HCT116 (cell line): Measurements from ENCODE around the gene FLRT1. TPM values are rescaled to one million over a fixed set of nuclear protein-coding genes. Genes with fewer than 3 reads are reported as not detected.

Experiments
- ATAC-seq: fragments of 200-7000 bp; cut with Tn5 transposase; 2 replicates; pipeline ENCODE4 v1.9.1; 2020; ENCODE audit warnings: mild to moderate bottlenecking, moderate library complexity
- BruUV-seq: library from RNA; stranded (reverse); fragments of 400-500 nt; replicated peaks from 2 replicates; lab custom pipeline; 2021; lab: Mats Ljungman, UMichigan
- CTCF ChIA-PET: fragments of 300-600 bp; sonication (Branson Sonifier 250); formaldehyde crosslinking; loops from one replicate; lab custom pipeline; 2021; ENCODE audit warnings: antibody characterized with exemption; lab: Charles Lee
- POLR2A ChIA-PET: fragments of 300-600, 350-600 bp; sonication (Branson Sonifier 250); formaldehyde crosslinking; loops from one replicate; lab custom pipeline; 2021; ENCODE audit warnings: antibody characterized with exemption; lab: Charles Lee
- RAD21 ChIA-PET, 2 experiments: fragments of 300-600 bp; sonication (Branson Sonifier 250); formaldehyde crosslinking; loops; one replicate each; lab custom pipeline; 2023; ENCODE audit warnings: low total read pairs in 2 of 2; ENCODE audit not compliant: uncharacterized antibody in 2 of 2, unreplicated experiment in 2 of 2, low non-redundant PET in 1 of 2; lab: Charles Lee
- DNase-seq: peaks from one replicate; pipeline ENCODE4 v3.0.0-alpha.2; 2010; ENCODE audit warnings: low read depth, low spot score
- H2AFZ ChIP-seq: fragments of 200-600 bp; shearing (Covaris generic), sonication (generic); 2 replicates; pipeline ENCODE4 v1.6.1; 2017; ENCODE audit warnings: low read depth, mixed run types, mixed read lengths, antibody characterized with exemption, low read length; ENCODE audit not compliant: poor library complexity, severe bottlenecking
- H3K27ac ChIP-seq: 2 replicates; pipeline ENCODE4 v1.5.1; 2012; ENCODE audit warnings: low read depth, low read length
- H3K27me3 ChIP-seq: fragments of 200-600 bp; sonication (generic); 2 replicates; pipeline ENCODE4 v1.6.1; 2016; ENCODE audit warnings: mixed run types, low read length, mixed read lengths; ENCODE audit not compliant: insufficient read depth
- H3K36me3 ChIP-seq, 2 experiments: fragments of 200-500 bp in 1 of 2; fragments of 200-600 bp in 1 of 2; sonication (Bioruptor generic) in 1 of 2; sonication (generic) in 1 of 2; 2 replicates each; pipeline versions ENCODE4 v1.5.1 to v1.6.1; 2014 to 2016; ENCODE audit warnings: low read length in 2 of 2, inconsistent platforms in 1 of 2, mixed read lengths in 1 of 2, mixed run types in 1 of 2; ENCODE audit not compliant: insufficient read depth in 2 of 2, control insufficient read depth in 1 of 2
- H3K4me1 ChIP-seq, 2 experiments: fragments of 200-600 bp in 1 of 2; sonication (generic) in 1 of 2; 2 replicates each; pipeline versions ENCODE4 v1.5.1 to v1.6.1; 2012 to 2017; ENCODE audit warnings: low read length in 2 of 2, inconsistent platforms in 1 of 2, mild to moderate bottlenecking in 1 of 2, mixed read lengths in 1 of 2, mixed run types in 1 of 2, moderate library complexity in 1 of 2; ENCODE audit not compliant: insufficient read depth in 2 of 2, control insufficient read depth in 1 of 2
- H3K4me2 ChIP-seq: fragments of 200-600 bp; sonication (generic); 2 replicates; pipeline ENCODE4 v1.6.1; 2017; ENCODE audit warnings: mixed run types, low read length, mixed read lengths
- H3K4me3 ChIP-seq, 2 experiments: fragments of 200-600 bp in 1 of 2; sonication (generic) in 1 of 2; replicated peaks in 1 of 2; 2 replicates each; pipeline ENCODE4 v1.5.1; 2011 to 2016; ENCODE audit warnings: low read length in 2 of 2, control low read depth in 1 of 2, low read depth in 1 of 2, mild to moderate bottlenecking in 1 of 2, mixed read lengths in 1 of 2, mixed run types in 1 of 2
- H3K79me2 ChIP-seq: fragments of 200-600 bp; sonication (generic); 2 replicates; pipeline ENCODE4 v1.6.1; 2017; ENCODE audit warnings: mild to moderate bottlenecking, mixed run types, low read length, moderate library complexity, mixed read lengths; ENCODE audit not compliant: insufficient read depth
- H3K9ac ChIP-seq: fragments of 200-600 bp; sonication (generic); 2 replicates; pipeline ENCODE4 v1.6.1; 2016; ENCODE audit warnings: low read length, mixed read lengths
- H3K9me2 ChIP-seq: fragments of 200-600 bp; sonication (generic), shearing (Covaris generic); 2 replicates; pipeline ENCODE4 v1.6.1; 2017; ENCODE audit warnings: mixed run types, mild to moderate bottlenecking, moderate library complexity; ENCODE audit not compliant: insufficient read depth
- H3K9me3 ChIP-seq, 2 experiments: fragments of 200-500 bp in 1 of 2; fragments of 200-600 bp in 1 of 2; sonication (Bioruptor generic) in 1 of 2; sonication (generic) in 1 of 2; 2 replicates each; pipeline ENCODE4 v1.6.1; 2014 to 2017; ENCODE audit warnings: low read length in 2 of 2, mixed read lengths in 2 of 2, inconsistent platforms in 1 of 2, low read depth in 1 of 2, mild to moderate bottlenecking in 1 of 2, mixed run types in 1 of 2, moderate library complexity in 1 of 2; ENCODE audit not compliant: control insufficient read depth in 1 of 2, insufficient read depth in 1 of 2
- H4K20me1 ChIP-seq: fragments of 200-600 bp; sonication (generic), shearing (Covaris generic); 2 replicates; pipeline ENCODE4 v1.6.1; 2017; ENCODE audit warnings: mixed run types, mild to moderate bottlenecking, moderate library complexity; ENCODE audit not compliant: insufficient read depth
- ATF3 ChIP-seq: IDR thresholded peaks from 2 replicates; pipeline ENCODE4 v1.6.1; 2012
- CBX3 ChIP-seq: IDR thresholded peaks from 2 replicates; pipeline ENCODE4 v1.6.1; 2012; ENCODE audit warnings: low read depth
- CEBPB ChIP-seq: IDR thresholded peaks from 2 replicates; pipeline ENCODE4 v1.6.1; 2012; ENCODE audit warnings: low read depth
- CTCF ChIP-seq, 3 experiments: fragments of 200-600 bp in 1 of 3; sonication (generic) in 1 of 3; IDR thresholded peaks in 2 of 3; conservative IDR thresholded peaks in 1 of 3; 2 replicates each; pipeline ENCODE4 v1.5.1; 2012 to 2017; ENCODE audit warnings: low read depth in 2 of 3, low read length in 2 of 3, antibody characterized with exemption in 1 of 3, borderline replicate concordance in 1 of 3, control low read depth in 1 of 3, mild to moderate bottlenecking in 1 of 3, mixed read lengths in 1 of 3, mixed run types in 1 of 3, moderate library complexity in 1 of 3; ENCODE audit not compliant: insufficient read depth in 1 of 3
- EGR1 ChIP-seq: IDR thresholded peaks from 2 replicates; pipeline ENCODE4 v1.6.1; 2012; ENCODE audit warnings: low read depth
- EZH2 ChIP-seq: fragments of 200-600 bp; sonication (generic); IDR thresholded peaks from 2 replicates; pipeline ENCODE4 v1.6.1; 2017; ENCODE audit warnings: antibody characterized with exemption, mixed run types
- EZH2phosphoT487 ChIP-seq: fragments of 200-600 bp; IDR thresholded peaks from 2 replicates; pipeline ENCODE4 v1.6.1; 2018; ENCODE audit warnings: antibody characterized with exemption, borderline replicate concordance
- FOSL1 ChIP-seq: IDR thresholded peaks from 2 replicates; pipeline ENCODE4 v1.6.1; 2012; ENCODE audit warnings: low read depth
- JUND ChIP-seq: IDR thresholded peaks from 2 replicates; pipeline ENCODE4 v1.6.1; 2012
- MAX ChIP-seq: IDR thresholded peaks from 2 replicates; pipeline ENCODE4 v1.6.1; 2012
- POLR2A ChIP-seq: IDR thresholded peaks from 2 replicates; pipeline ENCODE4 v1.7.0; 2011; ENCODE audit warnings: borderline replicate concordance; ENCODE audit not compliant: insufficient read depth, insufficient read length; ENCODE audit errors: extremely low read depth
- RAD21 ChIP-seq: IDR thresholded peaks from 2 replicates; pipeline ENCODE4 v1.6.1; 2012; ENCODE audit warnings: low read depth, mild to moderate bottlenecking
- REST ChIP-seq: IDR thresholded peaks from 2 replicates; pipeline ENCODE4 v1.6.1; 2012; ENCODE audit warnings: low read depth
- SP1 ChIP-seq: IDR thresholded peaks from 2 replicates; pipeline ENCODE4 v1.6.1; 2012; ENCODE audit warnings: low read depth
- SRF ChIP-seq: IDR thresholded peaks from 2 replicates; pipeline ENCODE4 v1.6.1; 2012; ENCODE audit warnings: low read depth
- TCF7L2 ChIP-seq: IDR thresholded peaks from 2 replicates; pipeline ENCODE4 v1.7.0; 2011; ENCODE audit warnings: borderline replicate concordance, inconsistent platforms; ENCODE audit not compliant: insufficient read depth, insufficient read length; ENCODE audit errors: extremely low read depth
- YY1 ChIP-seq: IDR thresholded peaks from 2 replicates; pipeline ENCODE4 v1.6.1; 2011; ENCODE audit warnings: low read length, low read depth, moderate library complexity, mild to moderate bottlenecking; ENCODE audit not compliant: insufficient replicate concordance; ENCODE audit errors: extremely low read depth
- ZBTB33 ChIP-seq: IDR thresholded peaks from 2 replicates; pipeline ENCODE4 v1.6.1; 2011; ENCODE audit warnings: mild to moderate bottlenecking, low read length, moderate library complexity; ENCODE audit not compliant: insufficient replicate concordance; ENCODE audit errors: extremely low read depth
- ZNF274 ChIP-seq: fragments of 200-500 bp; sonication (Bioruptor generic); IDR thresholded peaks from 2 replicates; pipeline ENCODE4 v1.6.1; 2014; ENCODE audit warnings: mild to moderate bottlenecking, low read depth, low read length, inconsistent platforms
- intact Hi-C: fragments of 100-400 bp; cut with micrococcal nuclease; formaldehyde crosslinking; loops from 2 replicates; pipeline ENCODE4 v1.10.0; 2022
- total RNA-seq: library from RNA; stranded (reverse); gene quantifications from one replicate; pipeline ENCODE4 v1.2.1, GENCODE V29; 2021; ENCODE audit not compliant: unreplicated experiment

FLRT1 gene
- total RNA-seq, 1 experiment from 2014 or later: 0.15 TPM

GRCh38 chr11:63986156-63986931 is 49.4 kb upstream of the FLRT1 start, which contains the start of gene OTUB1:
TSS of gene OTUB1 (plus strand) at chr11:63986438. CDS start at chr11:63986457, 19 bp downstream.
- Histone ChIP-seq H3K36me3 (peaks cover 8 to 25% of the 10 kb centered on the region in 2 experiments), H3K27ac (peak within 1 kb of the TSS; percentile 86), H3K27me3 (no peaks in the 10 kb centered on the region), H3K9ac (peak within 1 kb of the TSS; percentile 85), H3K4me1 (peaks cover 7 to 24% of the 10 kb centered on the region in 2 experiments), H3K9me3 (no peaks in the 10 kb centered on the region), H3K9me2 (no peaks in the 10 kb centered on the region), H3K4me2 (peak within 1 kb of the TSS; percentile 86), H4K20me1 (no peaks in the 10 kb centered on the region), H2AFZ (no peak within 1 kb of the TSS), H3K4me3 (peak within 1 kb of the TSS; percentile 76 to 86), H3K79me2 (peaks cover 39% of the 10 kb centered on the region)
- RAD21 ChIA-PET: no interaction called here
- CTCF ChIA-PET: no interaction called here
- BruUV-seq: no TSS peak
- POLR2A ChIA-PET: no interaction called here
- intact Hi-C loops: loop anchor here (1.0 kb wide), 1 partner anchor 48 kb away; no protein-coding TSS in a partner anchor
- DNase-seq: peak; percentile 78
- ATAC-seq: peak; percentile 90
- no peak; the same call in 1 of the 2 replicates for TF ChIP-seq JUND
- no peak for TF ChIP-seq REST
- TF ChIP-seq EGR1: peak; percentile 63
- no peak for TF ChIP-seq ATF3
- TF ChIP-seq RAD21: no peak
- no peak for TF ChIP-seq CTCF (IDR thresholded peaks at IDR 0.05 in 2 of 3, conservative IDR thresholded peaks at IDR 0.05 in 1 of 3; ENCODE audit: borderline replicate concordance in 1 of 3, insufficient read depth in 1 of 3, low read depth in 2 of 3, low read length in 2 of 3)
- no peak for TF ChIP-seq SRF
- peak; percentile 80 for TF ChIP-seq POLR2A
- no peak for TF ChIP-seq FOSL1
- no peak for TF ChIP-seq CBX3
- no peak for TF ChIP-seq TCF7L2
- peak; percentile 94 for TF ChIP-seq YY1
- no peak for TF ChIP-seq ZNF274
- TF ChIP-seq MAX: no peak
- TF ChIP-seq SP1: no peak; the same call in 1 of the 2 replicates
- TF ChIP-seq EZH2phosphoT487: no peak
- TF ChIP-seq EZH2: no peak
- no peak for TF ChIP-seq ZBTB33
- TF ChIP-seq CEBPB: no peak
